Common myeloid progenitor, CD34-positive (primary cell): ENCODE results near the gene METAP2.
"Not testable (repeated sequence)": the region's sequence is repeated elsewhere in the genome, so short reads cannot be mapped to it uniquely, and the experiment has no call there.

Source experiments
- CTCF ChIA-PET: fragments of 350-600 bp; sonication (Branson Sonifier 250); formaldehyde crosslinking; loops from one replicate; lab custom pipeline; 2021; ENCODE audit warnings: antibody characterized with exemption; lab: Charles Lee
- POLR2A ChIA-PET: fragments of 350-600 bp; sonication (Branson Sonifier 250); formaldehyde crosslinking; loops from one replicate; lab custom pipeline; 2021; ENCODE audit warnings: antibody characterized with exemption; lab: Charles Lee
- DNase-seq, 3 donors: peaks; one replicate each; pipeline versions ENCODE4 v3.0.0 to v3.0.0-alpha.2; 2013
- H3K27ac ChIP-seq, 2 experiments: 1 replicate in 1 of 2; 2 replicates in 1 of 2; pipeline ENCODE4 v1.7.0; 2013; ENCODE audit warnings: inconsistent platforms in 2 of 2, low read length in 2 of 2, mild to moderate bottlenecking in 2 of 2, low read depth in 1 of 2, moderate library complexity in 1 of 2; ENCODE audit not compliant: severe bottlenecking in 2 of 2, insufficient read depth in 1 of 2, poor library complexity in 1 of 2
- H3K27me3 ChIP-seq, 5 experiments: replicated peaks in 2 of 5; 1 replicate in 3 of 5; 2 replicates in 2 of 5; pipeline versions ENCODE4 v1.6.1 to v1.7.0; 2013; ENCODE audit warnings: low read length in 4 of 5, mild to moderate bottlenecking in 2 of 5, moderate library complexity in 2 of 5, inconsistent platforms in 1 of 5; ENCODE audit not compliant: insufficient read depth in 5 of 5, control insufficient read depth in 4 of 5
- H3K36me3 ChIP-seq, 4 experiments: 1 replicate in 2 of 4; 2 replicates in 2 of 4; pipeline versions ENCODE4 v1.6.1 to v1.7.0; 2013; ENCODE audit warnings: low read length in 3 of 4, control low read depth in 1 of 4, mild to moderate bottlenecking in 1 of 4; ENCODE audit not compliant: control insufficient read depth in 4 of 4, insufficient read depth in 4 of 4
- H3K4me1 ChIP-seq, 4 experiments: 1 replicate in 3 of 4; 2 replicates in 1 of 4; pipeline versions ENCODE4 v1.6.1 to v1.7.1; 2013; ENCODE audit warnings: low read length in 3 of 4, mild to moderate bottlenecking in 3 of 4, control low read depth in 1 of 4, inconsistent platforms in 1 of 4, moderate library complexity in 1 of 4; ENCODE audit not compliant: control insufficient read depth in 4 of 4, insufficient read depth in 4 of 4; ENCODE audit errors: control extremely low read depth in 1 of 4
- H3K4me3 ChIP-seq, 7 experiments: 1 replicate in 4 of 7; 2 replicates in 3 of 7; pipeline versions ENCODE4 v1.5.1 to v1.7.0; 2013; ENCODE audit warnings: mild to moderate bottlenecking in 7 of 7, low read length in 6 of 7, moderate library complexity in 6 of 7, inconsistent platforms in 2 of 7, low read depth in 2 of 7, control low read depth in 1 of 7; ENCODE audit not compliant: insufficient read depth in 4 of 7, control insufficient read depth in 1 of 7; ENCODE audit errors: extremely low read depth in 1 of 7
- H3K9me3 ChIP-seq, 5 experiments: 1 replicate in 4 of 5; 2 replicates in 1 of 5; pipeline versions ENCODE4 v1.6.1 to v1.7.1; 2013; ENCODE audit warnings: low read length in 4 of 5, mild to moderate bottlenecking in 2 of 5, inconsistent platforms in 1 of 5, low read depth in 1 of 5, moderate library complexity in 1 of 5; ENCODE audit not compliant: control insufficient read depth in 4 of 5, insufficient read depth in 2 of 5; ENCODE audit errors: control extremely low read depth in 1 of 5
- WGBS: methylation state at CpG from one replicate; pipeline ENCODE4 v1.1.5; 2013; ENCODE audit not compliant: insufficient coverage; 5-methylcytosine and 5-hydroxymethylcytosine counted together

METAP2 gene

DNA sequence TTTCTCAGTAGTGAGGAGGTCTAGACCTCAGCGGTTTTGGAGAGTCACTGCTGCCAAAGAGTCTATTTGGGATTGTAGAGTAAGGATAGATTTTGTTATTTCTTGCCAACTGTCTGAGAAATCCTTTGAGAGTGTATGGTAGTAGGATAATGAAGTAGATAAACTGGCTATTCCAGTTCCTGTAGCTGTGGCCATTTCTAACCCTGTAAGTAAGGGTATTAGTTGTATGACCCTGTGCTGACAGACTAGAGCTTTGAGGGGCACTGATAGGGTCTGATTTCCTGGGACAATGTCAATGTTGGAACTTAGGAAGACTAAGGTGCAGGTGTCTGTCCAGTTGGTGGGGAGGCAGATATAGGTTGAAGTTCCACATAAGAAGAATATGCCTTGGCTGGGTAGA, 24.3 kb upstream of the METAP2 start:
- DNase-seq, H3K4me1 ChIP-seq, POLR2A ChIA-PET, CTCF ChIA-PET, H3K9me3 ChIP-seq, H3K27ac ChIP-seq, H3K36me3 ChIP-seq, H3K4me3 ChIP-seq: not testable (repeated sequence)
- WGBS: 89% methylated on average over 1 of the region's 1 CpG
- H3K27me3 ChIP-seq: peaks cover 2 to 31% (median 20%) of the 10 kb centered on the region in 5 experiments

DNA sequence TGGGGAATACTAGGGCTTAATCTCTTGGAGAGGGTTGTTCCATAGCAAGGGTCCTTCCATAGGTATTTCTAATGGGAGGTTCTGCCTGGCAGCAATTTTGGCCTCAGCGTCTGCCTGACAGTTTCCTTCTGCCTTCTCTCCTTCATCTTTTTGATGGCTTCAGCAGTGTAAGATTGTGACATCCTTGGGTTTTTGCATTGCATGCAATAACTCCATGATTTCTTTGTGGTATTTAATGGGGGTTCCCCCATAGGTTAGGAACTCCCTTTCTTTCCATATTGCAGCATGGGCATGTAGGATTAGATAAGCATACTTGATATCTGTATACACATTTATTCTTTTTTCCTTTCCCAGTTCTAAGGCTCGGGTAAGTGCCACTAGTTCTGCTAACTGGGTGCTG, 21.5 kb upstream of the METAP2 start:
- POLR2A ChIA-PET, DNase-seq, CTCF ChIA-PET, H3K4me1 ChIP-seq, H3K27me3 ChIP-seq, H3K36me3 ChIP-seq, H3K27ac ChIP-seq, H3K4me3 ChIP-seq: not testable (repeated sequence)
- no CpG with 5 or more reads among the region's 2 CpGs for WGBS
- H3K9me3 ChIP-seq: peaks cover 0 to 13% (median 0%) of the 10 kb centered on the region in 5 experiments

DNA sequence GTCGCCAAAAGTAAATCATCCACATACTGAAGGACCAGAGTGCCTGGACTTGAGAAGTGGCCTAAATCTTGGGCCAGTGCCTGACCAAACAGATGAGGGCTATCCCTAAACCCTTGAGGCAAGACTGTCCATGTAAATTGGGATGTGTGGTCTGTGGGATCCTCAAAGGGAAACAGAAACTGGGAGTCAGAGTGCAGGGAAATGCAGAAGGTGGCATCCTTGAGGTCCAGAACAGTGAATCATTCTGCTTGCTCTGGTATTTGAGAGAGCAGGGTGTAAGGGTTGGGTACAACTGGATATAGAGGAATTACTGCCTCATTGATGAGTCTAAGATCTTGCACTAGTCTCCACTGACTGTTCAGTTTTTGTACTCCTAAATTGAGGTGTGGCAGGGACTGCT, 20.1 kb upstream of the METAP2 start:
- peaks cover 0 to 27% (median 8%) of the 10 kb centered on the region in 5 experiments for H3K9me3 ChIP-seq
- DNase-seq, H3K27me3 ChIP-seq, POLR2A ChIA-PET, CTCF ChIA-PET, H3K36me3 ChIP-seq, H3K27ac ChIP-seq, H3K4me3 ChIP-seq, H3K4me1 ChIP-seq: not testable (repeated sequence)
- 100% methylated on average over 1 of the region's 1 CpG for WGBS

DNA sequence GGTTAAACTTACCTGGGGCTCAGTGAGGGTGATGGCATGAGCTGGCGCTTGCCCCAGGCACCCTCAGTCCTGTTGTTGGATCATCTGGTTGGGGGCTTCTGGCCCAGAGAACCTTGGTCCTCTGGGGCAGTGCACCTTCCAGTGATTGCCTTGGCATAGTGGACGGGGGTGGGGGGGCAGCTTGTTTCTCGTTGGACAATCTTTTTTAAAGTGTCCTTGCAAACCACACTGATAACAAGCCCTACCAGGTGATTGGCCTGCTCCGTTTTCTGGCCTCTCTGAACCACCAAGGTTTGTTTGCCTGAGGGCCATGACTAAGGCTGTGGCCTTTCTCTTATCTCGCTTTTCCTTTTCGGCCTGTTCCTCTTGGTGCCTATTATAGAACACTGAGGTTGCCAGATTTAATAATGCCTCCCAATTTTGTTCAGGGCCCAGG, 19.2 kb upstream of the METAP2 start:
- H3K36me3 ChIP-seq, POLR2A ChIA-PET, H3K4me1 ChIP-seq, H3K27ac ChIP-seq, CTCF ChIA-PET, DNase-seq, H3K4me3 ChIP-seq, H3K27me3 ChIP-seq: not testable (repeated sequence)
- WGBS: 96% methylated on average over 6 of the region's 6 CpGs
- H3K9me3 ChIP-seq: peaks cover 0 to 27% (median 8%) of the 10 kb centered on the region in 5 experiments

DNA sequence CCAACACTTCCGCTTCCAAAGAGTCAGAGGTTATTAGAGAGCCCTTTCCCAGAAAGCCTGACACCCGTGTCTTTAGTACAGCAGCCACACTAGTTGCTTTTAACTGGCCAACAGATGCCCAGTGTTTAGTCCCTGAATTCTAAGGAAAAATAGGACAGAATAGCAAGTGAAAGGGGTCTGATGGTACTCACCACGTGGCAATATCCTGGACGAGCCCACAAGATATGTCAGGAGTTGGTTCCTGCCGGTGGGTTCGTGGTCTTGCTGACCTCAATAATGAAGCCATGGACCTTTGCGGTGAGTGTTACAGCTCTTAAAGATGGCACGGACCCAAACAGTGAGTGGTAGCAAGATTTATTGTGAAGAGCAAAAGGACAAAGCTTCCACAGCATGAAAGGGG, 16.3 kb upstream of the METAP2 start:
- DNase-seq: peak in 1 of 3 donors; percentile 21
- WGBS: 84% methylated on average over 7 of the region's 8 CpGs
- CTCF ChIA-PET, H3K36me3 ChIP-seq, H3K27ac ChIP-seq, H3K4me3 ChIP-seq, H3K4me1 ChIP-seq, H3K27me3 ChIP-seq, POLR2A ChIA-PET: not testable (repeated sequence)
- peaks cover 0 to 27% (median 8%) of the 10 kb centered on the region in 5 experiments for H3K9me3 ChIP-seq

DNA sequence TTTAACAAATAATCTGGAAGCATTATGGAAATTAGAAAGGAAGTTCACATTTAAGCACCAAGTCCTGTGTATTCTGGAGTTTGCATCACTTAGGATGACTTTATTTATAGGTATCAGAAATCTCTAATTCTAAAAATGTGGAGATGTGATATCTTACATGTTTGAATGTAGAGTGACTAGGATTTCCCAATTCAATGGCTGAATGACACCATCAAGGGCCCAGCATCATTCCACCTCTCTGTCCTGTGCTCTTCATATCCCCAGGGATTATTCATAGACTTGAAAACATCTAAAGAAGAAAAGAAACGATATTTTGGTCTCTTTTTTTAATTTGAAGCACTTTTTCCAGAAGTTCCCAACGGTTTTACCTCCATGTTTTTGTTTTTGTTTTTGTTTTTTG, 15.2 kb upstream of the METAP2 start:
- Histone ChIP-seq H3K27ac (no peak overlapping the region), H3K4me1 (no peaks in the 10 kb centered on the region), H3K9me3 (peaks cover 0 to 27% (median 8%) of the 10 kb centered on the region in 5 experiments), H3K27me3 (no peaks in the 10 kb centered on the region), H3K4me3 (no peak overlapping the region), H3K36me3 (no peaks in the 10 kb centered on the region)
- POLR2A ChIA-PET: no interaction called here
- no peak for DNase-seq
- 83% methylated on average over 1 of the region's 2 CpGs for WGBS
- CTCF ChIA-PET: no interaction called here

DNA sequence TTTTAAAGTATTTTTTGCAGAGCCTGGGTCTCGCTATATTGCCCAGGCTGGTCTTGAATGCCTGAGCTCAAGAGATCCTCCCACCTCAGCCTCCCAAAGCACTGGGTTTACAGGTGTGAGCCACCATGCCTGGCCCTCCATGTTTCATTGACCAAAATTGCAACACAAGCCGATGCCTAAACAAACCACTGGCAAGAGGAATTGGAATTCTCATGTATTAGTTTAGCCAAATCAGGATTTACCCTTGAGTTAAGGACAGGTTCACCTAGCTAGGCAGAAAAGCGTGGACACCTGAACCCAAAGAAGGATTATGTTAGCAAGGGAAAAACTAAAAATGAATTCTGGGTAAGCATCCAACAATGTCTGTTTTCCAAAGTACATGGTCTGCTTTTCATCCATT, 14.6 kb upstream of the METAP2 start:
- Histone ChIP-seq H3K27ac (no peak overlapping the region), H3K9me3 (peaks cover 0 to 27% (median 8%) of the 10 kb centered on the region in 5 experiments), H3K4me1 (no peaks in the 10 kb centered on the region), H3K27me3 (no peaks in the 10 kb centered on the region), H3K36me3 (no peaks in the 10 kb centered on the region), H3K4me3 (no peak overlapping the region)
- POLR2A ChIA-PET: no interaction called here
- 100% methylated on average over 3 of the region's 3 CpGs for WGBS
- DNase-seq: no peak
- CTCF ChIA-PET: no interaction called here
